Measurements from ENCODE around the gene FRMPD4. TPM values are rescaled to one million over a fixed set of nuclear protein-coding genes. Genes with fewer than 3 reads are reported as not detected.

The FRMPD4 gene
- total RNA-seq, 1 experiment from 2014 or later, result 1.4 TPM

DNA sequence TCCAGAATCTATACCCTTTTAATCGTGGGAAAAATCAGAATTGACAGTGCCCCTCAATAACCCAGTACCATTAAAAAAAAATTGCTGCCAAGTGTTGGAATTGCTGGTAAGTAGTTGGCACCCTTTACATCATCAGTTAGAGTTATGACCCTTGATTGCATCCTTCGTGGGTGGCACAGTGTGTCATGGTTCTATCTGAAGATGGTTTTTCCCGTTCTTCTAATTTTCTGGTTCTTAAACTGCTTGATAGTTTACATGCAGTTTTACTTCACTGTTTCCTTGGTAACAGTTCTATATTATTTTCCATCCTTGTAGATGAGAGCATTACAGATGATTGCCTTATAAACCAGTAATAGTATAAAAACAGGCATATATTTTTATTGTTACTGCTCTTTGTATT is 3.2 kb downstream of the FRMPD4 start:
- ChIA-PET CTCF (no interaction called here), POLR2A (no interaction called here)
- TF ChIP-seq, protein P1, sequence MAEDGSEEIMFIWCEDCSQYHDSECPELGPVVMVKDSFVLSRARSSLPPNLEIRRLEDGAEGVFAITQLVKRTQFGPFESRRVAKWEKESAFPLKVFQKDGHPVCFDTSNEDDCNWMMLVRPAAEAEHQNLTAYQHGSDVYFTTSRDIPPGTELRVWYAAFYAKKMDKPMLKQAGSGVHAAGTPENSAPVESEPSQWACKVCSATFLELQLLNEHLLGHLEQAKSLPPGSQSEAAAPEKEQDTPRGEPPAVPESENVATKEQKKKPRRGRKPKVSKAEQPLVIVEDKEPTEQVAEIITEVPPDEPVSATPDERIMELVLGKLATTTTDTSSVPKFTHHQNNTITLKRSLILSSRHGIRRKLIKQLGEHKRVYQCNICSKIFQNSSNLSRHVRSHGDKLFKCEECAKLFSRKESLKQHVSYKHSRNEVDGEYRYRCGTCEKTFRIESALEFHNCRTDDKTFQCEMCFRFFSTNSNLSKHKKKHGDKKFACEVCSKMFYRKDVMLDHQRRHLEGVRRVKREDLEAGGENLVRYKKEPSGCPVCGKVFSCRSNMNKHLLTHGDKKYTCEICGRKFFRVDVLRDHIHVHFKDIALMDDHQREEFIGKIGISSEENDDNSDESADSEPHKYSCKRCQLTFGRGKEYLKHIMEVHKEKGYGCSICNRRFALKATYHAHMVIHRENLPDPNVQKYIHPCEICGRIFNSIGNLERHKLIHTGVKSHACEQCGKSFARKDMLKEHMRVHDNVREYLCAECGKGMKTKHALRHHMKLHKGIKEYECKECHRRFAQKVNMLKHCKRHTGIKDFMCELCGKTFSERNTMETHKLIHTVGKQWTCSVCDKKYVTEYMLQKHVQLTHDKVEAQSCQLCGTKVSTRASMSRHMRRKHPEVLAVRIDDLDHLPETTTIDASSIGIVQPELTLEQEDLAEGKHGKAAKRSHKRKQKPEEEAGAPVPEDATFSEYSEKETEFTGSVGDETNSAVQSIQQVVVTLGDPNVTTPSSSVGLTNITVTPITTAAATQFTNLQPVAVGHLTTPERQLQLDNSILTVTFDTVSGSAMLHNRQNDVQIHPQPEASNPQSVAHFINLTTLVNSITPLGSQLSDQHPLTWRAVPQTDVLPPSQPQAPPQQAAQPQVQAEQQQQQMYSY (CRISPR knock-in tag; IDR thresholded peaks at IDR 0.05), result no peak
- no peak for TF ChIP-seq JAZF1 (CRISPR knock-in tag; IDR thresholded peaks at IDR 0.05)
- Mint-ChIP-seq H3K36me3 (no peaks in the 10 kb centered on the region), H3K4me1 (peaks cover 18% of the 10 kb centered on the region), H3K4me3 (no peak overlapping the region), H3K9me3 (no peaks in the 10 kb centered on the region), H3K27me3 (ENCODE audit: low read depth) (peaks cover 29% of the 10 kb centered on the region), H3K27ac (no peak overlapping the region)
- DNase-seq (ENCODE audit: low spot score) (no peak), ATAC-seq (no peak)

DNA sequence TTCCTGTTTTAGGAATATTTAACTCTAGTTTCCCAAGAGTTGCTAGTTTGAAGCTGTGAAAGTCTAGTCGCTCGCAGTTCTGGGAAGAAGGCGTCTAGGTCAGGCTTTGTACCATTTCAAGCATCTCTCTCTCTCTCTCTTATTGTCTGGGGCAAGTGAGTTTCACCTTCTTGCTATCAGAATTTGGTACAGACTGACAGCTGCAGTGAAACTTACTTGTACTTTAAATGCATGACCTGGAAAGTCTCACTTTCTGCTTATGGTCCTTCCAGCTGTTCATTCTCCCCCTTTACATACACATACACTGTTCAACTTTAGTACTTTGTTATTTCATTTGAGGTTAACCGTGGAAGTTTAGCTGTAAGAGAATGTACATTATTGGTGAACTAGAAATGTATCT is 4.4 kb downstream of the FRMPD4 start:
- TF ChIP-seq MXD4 (CRISPR knock-in tag; IDR thresholded peaks at IDR 0.05; ENCODE audit: borderline replicate concordance), result no peak
- TF ChIP-seq, protein P2, sequence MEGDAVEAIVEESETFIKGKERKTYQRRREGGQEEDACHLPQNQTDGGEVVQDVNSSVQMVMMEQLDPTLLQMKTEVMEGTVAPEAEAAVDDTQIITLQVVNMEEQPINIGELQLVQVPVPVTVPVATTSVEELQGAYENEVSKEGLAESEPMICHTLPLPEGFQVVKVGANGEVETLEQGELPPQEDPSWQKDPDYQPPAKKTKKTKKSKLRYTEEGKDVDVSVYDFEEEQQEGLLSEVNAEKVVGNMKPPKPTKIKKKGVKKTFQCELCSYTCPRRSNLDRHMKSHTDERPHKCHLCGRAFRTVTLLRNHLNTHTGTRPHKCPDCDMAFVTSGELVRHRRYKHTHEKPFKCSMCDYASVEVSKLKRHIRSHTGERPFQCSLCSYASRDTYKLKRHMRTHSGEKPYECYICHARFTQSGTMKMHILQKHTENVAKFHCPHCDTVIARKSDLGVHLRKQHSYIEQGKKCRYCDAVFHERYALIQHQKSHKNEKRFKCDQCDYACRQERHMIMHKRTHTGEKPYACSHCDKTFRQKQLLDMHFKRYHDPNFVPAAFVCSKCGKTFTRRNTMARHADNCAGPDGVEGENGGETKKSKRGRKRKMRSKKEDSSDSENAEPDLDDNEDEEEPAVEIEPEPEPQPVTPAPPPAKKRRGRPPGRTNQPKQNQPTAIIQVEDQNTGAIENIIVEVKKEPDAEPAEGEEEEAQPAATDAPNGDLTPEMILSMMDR (IDR thresholded peaks at IDR 0.05), result no peak
- TF ChIP-seq, protein P3, sequence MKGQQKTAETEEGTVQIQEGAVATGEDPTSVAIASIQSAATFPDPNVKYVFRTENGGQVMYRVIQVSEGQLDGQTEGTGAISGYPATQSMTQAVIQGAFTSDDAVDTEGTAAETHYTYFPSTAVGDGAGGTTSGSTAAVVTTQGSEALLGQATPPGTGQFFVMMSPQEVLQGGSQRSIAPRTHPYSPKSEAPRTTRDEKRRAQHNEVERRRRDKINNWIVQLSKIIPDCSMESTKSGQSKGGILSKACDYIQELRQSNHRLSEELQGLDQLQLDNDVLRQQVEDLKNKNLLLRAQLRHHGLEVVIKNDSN (CRISPR knock-in tag; IDR thresholded peaks at IDR 0.05), result no peak
- TF ChIP-seq, protein P4, sequence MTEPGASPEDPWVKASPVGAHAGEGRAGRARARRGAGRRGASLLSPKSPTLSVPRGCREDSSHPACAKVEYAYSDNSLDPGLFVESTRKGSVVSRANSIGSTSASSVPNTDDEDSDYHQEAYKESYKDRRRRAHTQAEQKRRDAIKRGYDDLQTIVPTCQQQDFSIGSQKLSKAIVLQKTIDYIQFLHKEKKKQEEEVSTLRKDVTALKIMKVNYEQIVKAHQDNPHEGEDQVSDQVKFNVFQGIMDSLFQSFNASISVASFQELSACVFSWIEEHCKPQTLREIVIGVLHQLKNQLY (CRISPR knock-in tag; IDR thresholded peaks at IDR 0.05), result no peak
- TF ChIP-seq MYBL2 (CRISPR knock-in tag; IDR thresholded peaks at IDR 0.05), result no peak
- TF ChIP-seq CREB1 (CRISPR knock-in tag; IDR thresholded peaks at IDR 0.05), result no peak
- TF ChIP-seq, protein P5, sequence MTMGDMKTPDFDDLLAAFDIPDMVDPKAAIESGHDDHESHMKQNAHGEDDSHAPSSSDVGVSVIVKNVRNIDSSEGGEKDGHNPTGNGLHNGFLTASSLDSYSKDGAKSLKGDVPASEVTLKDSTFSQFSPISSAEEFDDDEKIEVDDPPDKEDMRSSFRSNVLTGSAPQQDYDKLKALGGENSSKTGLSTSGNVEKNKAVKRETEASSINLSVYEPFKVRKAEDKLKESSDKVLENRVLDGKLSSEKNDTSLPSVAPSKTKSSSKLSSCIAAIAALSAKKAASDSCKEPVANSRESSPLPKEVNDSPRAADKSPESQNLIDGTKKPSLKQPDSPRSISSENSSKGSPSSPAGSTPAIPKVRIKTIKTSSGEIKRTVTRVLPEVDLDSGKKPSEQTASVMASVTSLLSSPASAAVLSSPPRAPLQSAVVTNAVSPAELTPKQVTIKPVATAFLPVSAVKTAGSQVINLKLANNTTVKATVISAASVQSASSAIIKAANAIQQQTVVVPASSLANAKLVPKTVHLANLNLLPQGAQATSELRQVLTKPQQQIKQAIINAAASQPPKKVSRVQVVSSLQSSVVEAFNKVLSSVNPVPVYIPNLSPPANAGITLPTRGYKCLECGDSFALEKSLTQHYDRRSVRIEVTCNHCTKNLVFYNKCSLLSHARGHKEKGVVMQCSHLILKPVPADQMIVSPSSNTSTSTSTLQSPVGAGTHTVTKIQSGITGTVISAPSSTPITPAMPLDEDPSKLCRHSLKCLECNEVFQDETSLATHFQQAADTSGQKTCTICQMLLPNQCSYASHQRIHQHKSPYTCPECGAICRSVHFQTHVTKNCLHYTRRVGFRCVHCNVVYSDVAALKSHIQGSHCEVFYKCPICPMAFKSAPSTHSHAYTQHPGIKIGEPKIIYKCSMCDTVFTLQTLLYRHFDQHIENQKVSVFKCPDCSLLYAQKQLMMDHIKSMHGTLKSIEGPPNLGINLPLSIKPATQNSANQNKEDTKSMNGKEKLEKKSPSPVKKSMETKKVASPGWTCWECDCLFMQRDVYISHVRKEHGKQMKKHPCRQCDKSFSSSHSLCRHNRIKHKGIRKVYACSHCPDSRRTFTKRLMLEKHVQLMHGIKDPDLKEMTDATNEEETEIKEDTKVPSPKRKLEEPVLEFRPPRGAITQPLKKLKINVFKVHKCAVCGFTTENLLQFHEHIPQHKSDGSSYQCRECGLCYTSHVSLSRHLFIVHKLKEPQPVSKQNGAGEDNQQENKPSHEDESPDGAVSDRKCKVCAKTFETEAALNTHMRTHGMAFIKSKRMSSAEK (CRISPR knock-in tag; IDR thresholded peaks at IDR 0.05; ENCODE audit: borderline replicate concordance), result no peak
- TF ChIP-seq GABPB1 (CRISPR knock-in tag; IDR thresholded peaks at IDR 0.05), result no peak
- TF ChIP-seq, protein P6, sequence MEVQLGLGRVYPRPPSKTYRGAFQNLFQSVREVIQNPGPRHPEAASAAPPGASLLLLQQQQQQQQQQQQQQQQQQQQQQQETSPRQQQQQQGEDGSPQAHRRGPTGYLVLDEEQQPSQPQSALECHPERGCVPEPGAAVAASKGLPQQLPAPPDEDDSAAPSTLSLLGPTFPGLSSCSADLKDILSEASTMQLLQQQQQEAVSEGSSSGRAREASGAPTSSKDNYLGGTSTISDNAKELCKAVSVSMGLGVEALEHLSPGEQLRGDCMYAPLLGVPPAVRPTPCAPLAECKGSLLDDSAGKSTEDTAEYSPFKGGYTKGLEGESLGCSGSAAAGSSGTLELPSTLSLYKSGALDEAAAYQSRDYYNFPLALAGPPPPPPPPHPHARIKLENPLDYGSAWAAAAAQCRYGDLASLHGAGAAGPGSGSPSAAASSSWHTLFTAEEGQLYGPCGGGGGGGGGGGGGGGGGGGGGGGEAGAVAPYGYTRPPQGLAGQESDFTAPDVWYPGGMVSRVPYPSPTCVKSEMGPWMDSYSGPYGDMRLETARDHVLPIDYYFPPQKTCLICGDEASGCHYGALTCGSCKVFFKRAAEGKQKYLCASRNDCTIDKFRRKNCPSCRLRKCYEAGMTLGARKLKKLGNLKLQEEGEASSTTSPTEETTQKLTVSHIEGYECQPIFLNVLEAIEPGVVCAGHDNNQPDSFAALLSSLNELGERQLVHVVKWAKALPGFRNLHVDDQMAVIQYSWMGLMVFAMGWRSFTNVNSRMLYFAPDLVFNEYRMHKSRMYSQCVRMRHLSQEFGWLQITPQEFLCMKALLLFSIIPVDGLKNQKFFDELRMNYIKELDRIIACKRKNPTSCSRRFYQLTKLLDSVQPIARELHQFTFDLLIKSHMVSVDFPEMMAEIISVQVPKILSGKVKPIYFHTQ (CRISPR knock-in tag; IDR thresholded peaks at IDR 0.05), result no peak
- TF ChIP-seq, protein P7, sequence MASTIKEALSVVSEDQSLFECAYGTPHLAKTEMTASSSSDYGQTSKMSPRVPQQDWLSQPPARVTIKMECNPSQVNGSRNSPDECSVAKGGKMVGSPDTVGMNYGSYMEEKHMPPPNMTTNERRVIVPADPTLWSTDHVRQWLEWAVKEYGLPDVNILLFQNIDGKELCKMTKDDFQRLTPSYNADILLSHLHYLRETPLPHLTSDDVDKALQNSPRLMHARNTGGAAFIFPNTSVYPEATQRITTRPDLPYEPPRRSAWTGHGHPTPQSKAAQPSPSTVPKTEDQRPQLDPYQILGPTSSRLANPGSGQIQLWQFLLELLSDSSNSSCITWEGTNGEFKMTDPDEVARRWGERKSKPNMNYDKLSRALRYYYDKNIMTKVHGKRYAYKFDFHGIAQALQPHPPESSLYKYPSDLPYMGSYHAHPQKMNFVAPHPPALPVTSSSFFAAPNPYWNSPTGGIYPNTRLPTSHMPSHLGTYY (CRISPR knock-in tag; IDR thresholded peaks at IDR 0.05), result no peak
- TF ChIP-seq, protein P8, sequence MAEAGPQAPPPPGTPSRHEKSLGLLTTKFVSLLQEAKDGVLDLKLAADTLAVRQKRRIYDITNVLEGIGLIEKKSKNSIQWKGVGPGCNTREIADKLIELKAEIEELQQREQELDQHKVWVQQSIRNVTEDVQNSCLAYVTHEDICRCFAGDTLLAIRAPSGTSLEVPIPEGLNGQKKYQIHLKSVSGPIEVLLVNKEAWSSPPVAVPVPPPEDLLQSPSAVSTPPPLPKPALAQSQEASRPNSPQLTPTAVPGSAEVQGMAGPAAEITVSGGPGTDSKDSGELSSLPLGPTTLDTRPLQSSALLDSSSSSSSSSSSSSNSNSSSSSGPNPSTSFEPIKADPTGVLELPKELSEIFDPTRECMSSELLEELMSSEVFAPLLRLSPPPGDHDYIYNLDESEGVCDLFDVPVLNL (CRISPR knock-in tag; IDR thresholded peaks at IDR 0.05; ENCODE audit: borderline replicate concordance, low read depth), result no peak
- Mint-ChIP-seq H3K4me3 (no peak overlapping the region), H3K27me3 (ENCODE audit: low read depth) (peaks cover 20% of the 10 kb centered on the region), H3K4me1 (peaks cover 11% of the 10 kb centered on the region), H3K27ac (no peak overlapping the region), H3K9me3 (no peaks in the 10 kb centered on the region), H3K36me3 (no peaks in the 10 kb centered on the region)
- ATAC-seq (no peak), DNase-seq (ENCODE audit: low spot score) (no peak)
- CTCF ChIA-PET, result no interaction called here
- POLR2A ChIA-PET, result no interaction called here

Data from WTC11 (cell line).